ENCODE data around the gene PTPRM. TPM values are rescaled to one million over a fixed set of nuclear protein-coding genes. Genes with fewer than 3 reads are reported as not detected.
A peak's percentile ranks its signal among the peaks of the same experiment; 100 is the strongest.

Gene PTPRM
- polyA plus RNA-seq, 6 donors from 2014 or later, result not detected

DNA sequence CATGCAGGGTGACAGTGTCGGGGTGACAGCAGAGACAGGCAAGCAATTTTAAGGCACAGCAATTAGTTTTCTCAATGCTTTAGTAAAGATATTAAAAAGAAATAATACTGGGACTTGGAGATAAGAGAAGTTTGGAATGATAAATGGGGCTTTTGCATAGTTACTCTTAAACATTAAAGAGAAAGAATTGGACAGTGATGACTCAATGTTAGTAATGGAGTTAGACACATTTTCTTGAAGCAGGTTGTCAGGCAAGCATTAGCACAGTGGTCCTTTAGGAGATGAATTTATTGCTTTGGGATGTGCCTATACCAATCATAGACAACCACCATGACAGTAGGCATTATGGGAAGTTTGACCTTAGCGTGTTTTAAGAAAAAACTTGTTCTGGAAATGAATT, 813.8 kb downstream of the PTPRM start:
- no peaks in the 10 kb centered on the region for H3K36me3 Mint-ChIP-seq
- H3K4me3 Mint-ChIP-seq, result no peak overlapping the region
- DNase-seq (no peak), ATAC-seq (ENCODE audit: low read depth in 2 of 2) (no peak)
- H3K9me3 Mint-ChIP-seq, result peaks cover 0 to 1% (median 0%) of the 10 kb centered on the region in 7 donors
- no peak overlapping the region for H3K27ac Mint-ChIP-seq
- H3K27me3 Mint-ChIP-seq, result peaks cover 0 to 9% (median 8%) of the 10 kb centered on the region in 3 donors
- H3K4me1 Mint-ChIP-seq, result no peaks in the 10 kb centered on the region

DNA sequence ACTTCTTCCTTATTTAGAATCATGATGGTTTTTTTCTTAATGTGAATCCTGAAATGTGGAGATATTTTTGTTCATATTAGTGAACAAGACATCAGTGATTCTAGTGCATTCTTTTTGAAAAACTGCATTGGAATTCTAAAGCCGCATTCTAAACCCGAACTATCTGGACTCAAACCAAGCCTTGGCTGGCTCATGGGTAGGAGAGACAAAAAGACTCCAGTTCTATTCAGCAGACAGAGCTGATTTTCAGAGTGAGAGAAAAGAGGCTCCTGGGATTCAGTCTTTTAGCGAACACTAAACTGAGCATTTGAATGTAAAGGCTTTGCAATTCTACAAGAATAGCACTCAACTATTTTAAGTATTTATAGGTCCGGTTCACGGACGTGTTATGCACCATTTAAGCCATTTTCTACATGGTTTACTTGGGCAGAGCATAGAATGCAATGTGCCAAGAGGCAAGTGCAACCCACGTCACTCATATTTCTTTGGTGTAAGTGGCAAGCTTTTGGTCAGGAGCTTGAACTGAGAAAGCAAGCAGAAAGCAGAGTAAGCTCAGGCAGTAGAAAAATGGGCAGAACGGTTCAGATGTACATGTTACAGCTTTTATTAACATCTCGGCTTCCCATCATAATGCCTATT, 814.8 kb downstream of the PTPRM start:
- Mint-ChIP-seq H3K9me3 (no peaks in the 10 kb centered on the region), H3K4me1 (no peaks in the 10 kb centered on the region), H3K4me3 (no peak overlapping the region), H3K27me3 (peaks cover 0 to 13% (median 8%) of the 10 kb centered on the region in 3 donors), H3K27ac (no peak overlapping the region), H3K36me3 (no peaks in the 10 kb centered on the region)
- ATAC-seq (ENCODE audit: low read depth in 2 of 2) (no peak), DNase-seq (no peak)

DNA sequence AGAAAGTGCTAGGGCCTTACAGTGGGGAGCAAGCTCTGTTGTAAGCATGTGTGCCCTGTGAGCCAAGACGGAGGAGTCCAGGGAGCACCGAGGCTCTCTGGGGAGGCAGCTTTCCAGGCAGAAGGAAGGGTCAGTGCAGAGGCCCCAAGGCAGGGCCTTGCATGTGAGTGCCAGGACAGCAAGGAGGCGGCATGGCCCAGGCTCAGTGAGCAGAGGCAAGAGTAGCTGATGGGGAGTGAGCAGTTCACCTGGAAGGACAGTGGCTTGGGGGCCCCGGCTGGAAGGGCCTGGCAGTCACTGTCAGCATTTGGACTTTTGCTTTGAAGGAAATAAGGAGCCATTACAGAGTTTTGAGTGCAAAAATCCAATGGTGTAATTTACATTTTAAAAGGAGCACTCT, 818.3 kb downstream of the PTPRM start:
- DNase-seq (no peak), ATAC-seq (ENCODE audit: low read depth in 2 of 2) (no peak)
- H3K4me1 Mint-ChIP-seq, result no peaks in the 10 kb centered on the region
- no peak overlapping the region for H3K27ac Mint-ChIP-seq
- H3K9me3 Mint-ChIP-seq, result peaks cover 0 to 2% (median 0%) of the 10 kb centered on the region in 7 donors
- no peaks in the 10 kb centered on the region for H3K36me3 Mint-ChIP-seq
- peaks cover 13 to 15% (median 14%) of the 10 kb centered on the region in 3 donors for H3K27me3 Mint-ChIP-seq
- H3K4me3 Mint-ChIP-seq, result no peak overlapping the region

GRCh38 chr18:8386669-8387380, 819.7 kb downstream of the PTPRM start:
- Mint-ChIP-seq H3K4me1 (no peaks in the 10 kb centered on the region), H3K36me3 (no peaks in the 10 kb centered on the region), H3K27me3 (peaks cover 11 to 21% (median 14%) of the 10 kb centered on the region in 3 donors), H3K27ac (no peak overlapping the region), H3K9me3 (peaks cover 0 to 2% (median 0%) of the 10 kb centered on the region in 7 donors), H3K4me3 (no peak overlapping the region)
- DNase-seq (no peak), ATAC-seq (ENCODE audit: low read depth in 2 of 2) (no peak)

- Mint-ChIP-seq H3K9me3 (peaks cover 0 to 2% (median 0%) of the 10 kb centered on the region in 7 donors), H3K4me3 (no peak overlapping the region), H3K4me1 (no peaks in the 10 kb centered on the region), H3K27ac (peak overlapping the region in 1 of 6 donors; percentile 7), H3K36me3 (no peaks in the 10 kb centered on the region), H3K27me3 (peaks cover 11 to 24% (median 19%) of the 10 kb centered on the region in 3 donors)
- DNase-seq (no peak), ATAC-seq (ENCODE audit: low read depth in 2 of 2) (no peak)
These were observed 822.5 kb downstream of the PTPRM start for GRCh38 chr18:8389391-8390340.

DNA sequence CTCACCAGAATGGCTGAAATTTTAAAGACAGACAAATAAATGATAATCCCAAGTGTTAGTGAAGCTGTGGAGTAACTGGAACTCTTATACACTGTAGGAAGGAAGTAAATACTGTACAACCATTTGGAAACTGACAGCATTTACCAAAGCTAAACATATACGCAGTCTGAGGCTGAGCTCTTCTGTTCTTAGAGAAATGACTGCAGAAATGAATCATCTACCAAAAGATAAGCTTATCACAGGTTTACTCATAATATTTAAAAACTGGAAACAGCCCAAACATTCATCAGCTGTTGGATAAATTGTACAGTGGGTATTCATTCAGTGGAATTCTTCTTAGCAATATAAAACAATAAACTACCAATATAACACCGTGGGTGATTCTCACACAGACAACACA, 824.0 kb downstream of the PTPRM start:
- no peak overlapping the region for H3K27ac Mint-ChIP-seq
- H3K27me3 Mint-ChIP-seq, result peaks cover 11 to 19% (median 19%) of the 10 kb centered on the region in 3 donors
- H3K9me3 Mint-ChIP-seq, result peaks cover 0 to 2% (median 0%) of the 10 kb centered on the region in 7 donors
- H3K36me3 Mint-ChIP-seq, result no peaks in the 10 kb centered on the region
- DNase-seq, result no peak
- no peak for ATAC-seq (ENCODE audit: low read depth in 2 of 2)
- no peak overlapping the region for H3K4me3 Mint-ChIP-seq
- no peaks in the 10 kb centered on the region for H3K4me1 Mint-ChIP-seq

GRCh38 chr18:8396254-8396653, 829.1 kb downstream of the PTPRM start:
- DNase-seq, result no peak
- H3K36me3 Mint-ChIP-seq, result no peaks in the 10 kb centered on the region
- peaks cover 0 to 9% (median 5%) of the 10 kb centered on the region in 3 donors for H3K27me3 Mint-ChIP-seq
- H3K9me3 Mint-ChIP-seq, result no peaks in the 10 kb centered on the region
- H3K27ac Mint-ChIP-seq, result no peak overlapping the region
- no peaks in the 10 kb centered on the region for H3K4me1 Mint-ChIP-seq
- ATAC-seq (ENCODE audit: low read depth in 2 of 2), result no peak
- no peak overlapping the region for H3K4me3 Mint-ChIP-seq

DNA sequence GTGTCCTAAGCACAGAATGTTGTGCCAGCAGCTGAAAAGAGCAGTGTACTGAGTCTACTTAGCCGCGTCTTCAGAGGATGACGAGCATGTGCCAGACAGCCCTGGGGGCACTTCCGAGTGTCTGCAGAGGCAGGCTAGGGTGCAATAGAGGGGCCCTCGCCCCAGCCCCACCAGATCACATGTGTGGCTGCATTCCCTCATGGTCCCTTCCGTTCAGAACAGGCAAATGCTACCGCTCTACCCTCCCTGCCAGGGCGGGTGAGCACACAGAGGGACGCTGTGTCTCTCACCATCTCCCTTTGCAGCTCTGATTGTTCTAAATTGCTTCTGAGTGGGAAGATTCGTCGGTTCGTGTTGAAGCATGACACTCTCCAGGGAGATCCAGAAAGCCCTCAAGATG, 829.9 kb downstream of the PTPRM start:
- no peak for DNase-seq
- H3K36me3 Mint-ChIP-seq, result no peaks in the 10 kb centered on the region
- H3K9me3 Mint-ChIP-seq, result no peaks in the 10 kb centered on the region
- no peaks in the 10 kb centered on the region for H3K4me1 Mint-ChIP-seq
- H3K4me3 Mint-ChIP-seq, result no peak overlapping the region
- no peak overlapping the region for H3K27ac Mint-ChIP-seq
- ATAC-seq (ENCODE audit: low read depth in 2 of 2), result no peak
- H3K27me3 Mint-ChIP-seq, result peaks cover 0 to 5% (median 3%) of the 10 kb centered on the region in 3 donors

DNA sequence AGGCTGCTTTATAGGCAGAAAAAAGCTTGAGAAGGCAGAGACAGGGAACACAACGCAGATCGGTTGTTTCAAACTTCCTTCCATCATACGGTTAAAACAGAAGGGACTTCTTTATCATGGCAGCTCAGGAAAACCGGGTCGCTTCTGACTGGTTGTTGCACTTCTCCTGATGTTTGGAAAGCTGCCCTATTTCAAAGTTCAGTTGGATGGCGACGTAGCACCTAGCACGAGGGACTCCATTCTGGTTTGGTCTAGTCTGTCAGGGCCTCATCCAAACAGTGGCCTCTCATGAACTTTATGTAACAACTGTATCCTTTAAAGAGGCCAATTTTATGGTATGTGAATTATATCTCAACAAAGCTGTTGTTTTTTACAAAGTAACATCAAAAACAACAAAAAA, 832.0 kb downstream of the PTPRM start:
- Mint-ChIP-seq H3K9me3 (peaks cover 0 to 1% (median 0%) of the 10 kb centered on the region in 7 donors), H3K4me3 (no peak overlapping the region), H3K27ac (no peak overlapping the region), H3K27me3 (no peaks in the 10 kb centered on the region), H3K4me1 (no peaks in the 10 kb centered on the region), H3K36me3 (no peaks in the 10 kb centered on the region)
- no peak for ATAC-seq (ENCODE audit: low read depth in 2 of 2)
- DNase-seq, result no peak

GRCh38 chr18:8400193-8400752, 833.2 kb downstream of the PTPRM start:
- H3K36me3 Mint-ChIP-seq, result no peaks in the 10 kb centered on the region
- H3K9me3 Mint-ChIP-seq, result peaks cover 0 to 3% (median 0%) of the 10 kb centered on the region in 7 donors
- peaks cover 0 to 2% (median 0%) of the 10 kb centered on the region in 3 donors for H3K27me3 Mint-ChIP-seq
- ATAC-seq (ENCODE audit: low read depth in 2 of 2), result no peak
- H3K4me1 Mint-ChIP-seq, result no peaks in the 10 kb centered on the region
- H3K4me3 Mint-ChIP-seq, result no peak overlapping the region
- no peak for DNase-seq
- H3K27ac Mint-ChIP-seq, result no peak overlapping the region

DNA sequence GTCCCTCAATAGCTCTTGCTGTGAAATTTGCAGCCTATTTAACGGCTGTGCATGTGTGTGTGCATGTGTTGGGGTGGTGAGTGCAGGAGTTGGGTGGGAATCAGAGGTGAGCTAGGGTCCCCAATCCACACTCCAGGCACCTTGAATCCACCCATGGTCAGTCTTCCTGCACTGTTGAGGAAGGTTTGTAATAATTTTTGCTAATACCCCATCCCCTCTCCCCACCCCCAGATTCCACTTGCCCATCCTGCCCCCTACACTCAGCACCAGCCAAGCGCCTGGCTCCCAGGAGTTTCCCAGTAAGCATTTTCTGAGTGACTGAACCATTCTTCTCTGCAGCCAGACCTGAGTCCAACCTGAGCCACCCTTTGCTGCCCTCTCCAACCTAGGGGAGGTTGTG, 833.7 kb downstream of the PTPRM start:
- no peak for ATAC-seq (ENCODE audit: low read depth in 2 of 2)
- no peaks in the 10 kb centered on the region for H3K4me1 Mint-ChIP-seq
- H3K36me3 Mint-ChIP-seq, result no peaks in the 10 kb centered on the region
- H3K9me3 Mint-ChIP-seq, result peaks cover 0 to 3% (median 0%) of the 10 kb centered on the region in 7 donors
- no peak for DNase-seq
- peaks cover 0 to 7% (median 0%) of the 10 kb centered on the region in 3 donors for H3K27me3 Mint-ChIP-seq
- no peak overlapping the region for H3K4me3 Mint-ChIP-seq
- no peak overlapping the region for H3K27ac Mint-ChIP-seq

- Mint-ChIP-seq H3K4me1 (no peaks in the 10 kb centered on the region), H3K27me3 (peaks cover 0 to 7% (median 0%) of the 10 kb centered on the region in 3 donors), H3K27ac (no peak overlapping the region), H3K36me3 (no peaks in the 10 kb centered on the region), H3K9me3 (peaks cover 0 to 3% (median 0%) of the 10 kb centered on the region in 7 donors), H3K4me3 (no peak overlapping the region)
- ATAC-seq (ENCODE audit: low read depth in 2 of 2), result no peak
- no peak for DNase-seq
These were observed 834.5 kb downstream of the PTPRM start for GRCh38 chr18:8401606-8402005.

DNA sequence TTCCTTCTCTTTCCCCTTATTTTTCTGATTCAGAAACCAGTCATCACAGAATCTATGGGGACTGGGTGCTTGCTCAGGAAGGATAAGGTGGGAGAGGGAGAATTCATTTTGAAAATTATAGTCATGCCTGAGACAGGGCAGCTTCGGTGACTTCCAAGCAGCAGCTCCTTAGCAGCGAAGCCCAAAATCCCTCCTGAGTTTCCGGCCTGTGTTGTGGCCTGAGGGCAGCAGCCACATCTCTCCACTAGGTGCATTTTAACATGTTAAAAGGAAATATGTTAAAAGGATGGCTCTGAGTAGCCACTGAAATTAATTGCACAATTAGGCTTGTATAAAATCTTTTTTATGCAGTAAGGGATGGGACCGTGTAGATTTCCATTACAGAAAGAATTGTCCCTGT, 835.1 kb downstream of the PTPRM start:
- Mint-ChIP-seq H3K27ac (no peak overlapping the region), H3K4me3 (no peak overlapping the region), H3K9me3 (peaks cover 0 to 3% (median 0%) of the 10 kb centered on the region in 7 donors), H3K4me1 (no peaks in the 10 kb centered on the region), H3K36me3 (no peaks in the 10 kb centered on the region), H3K27me3 (peaks cover 0 to 7% (median 0%) of the 10 kb centered on the region in 3 donors)
- no peak for ATAC-seq (ENCODE audit: low read depth in 2 of 2)
- DNase-seq, result no peak

Measured in naive B cell (primary cell).